Left renal cortex interstitium (tissue), 4 donors: ENCODE measurements around the gene DBN1. TPM values are rescaled to one million over a fixed set of nuclear protein-coding genes. Genes with fewer than 3 reads are reported as not detected.

Experiments used
- DNase-seq, 4 donors: peaks; one replicate each; pipeline ENCODE4 v3.0.0-alpha.2; 2013; ENCODE audit warnings: low read depth in 4 of 4, low spot score in 2 of 4, missing footprints in 1 of 4
- polyA plus RNA-seq, 4 donors: library from polyadenylated mRNA; unstranded; fragments of 120-200 nt; gene quantifications; one replicate each; pipeline ENCODE4 v1.2.1, GENCODE V29; 2013; ENCODE audit not compliant: insufficient read length in 4 of 4

Gene DBN1
- polyA plus RNA-seq, 4 donors, result 166 to 235 (median 214) TPM

DNA sequence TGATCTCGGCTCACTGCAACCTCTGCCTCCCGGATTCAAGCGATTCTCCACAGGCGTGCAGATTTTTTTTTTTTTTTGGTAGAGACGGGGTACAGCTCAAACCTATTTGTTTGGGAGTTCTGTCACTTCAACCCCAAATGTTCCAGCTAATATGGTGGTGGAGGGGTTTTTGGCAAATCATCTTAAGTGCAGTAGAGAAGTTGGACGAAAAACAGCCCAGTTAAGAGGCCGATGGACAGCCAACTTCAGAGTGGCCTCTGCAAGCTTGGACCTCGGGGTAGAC, 27.6 kb downstream of the DBN1 start:
- no peak for DNase-seq

DNA sequence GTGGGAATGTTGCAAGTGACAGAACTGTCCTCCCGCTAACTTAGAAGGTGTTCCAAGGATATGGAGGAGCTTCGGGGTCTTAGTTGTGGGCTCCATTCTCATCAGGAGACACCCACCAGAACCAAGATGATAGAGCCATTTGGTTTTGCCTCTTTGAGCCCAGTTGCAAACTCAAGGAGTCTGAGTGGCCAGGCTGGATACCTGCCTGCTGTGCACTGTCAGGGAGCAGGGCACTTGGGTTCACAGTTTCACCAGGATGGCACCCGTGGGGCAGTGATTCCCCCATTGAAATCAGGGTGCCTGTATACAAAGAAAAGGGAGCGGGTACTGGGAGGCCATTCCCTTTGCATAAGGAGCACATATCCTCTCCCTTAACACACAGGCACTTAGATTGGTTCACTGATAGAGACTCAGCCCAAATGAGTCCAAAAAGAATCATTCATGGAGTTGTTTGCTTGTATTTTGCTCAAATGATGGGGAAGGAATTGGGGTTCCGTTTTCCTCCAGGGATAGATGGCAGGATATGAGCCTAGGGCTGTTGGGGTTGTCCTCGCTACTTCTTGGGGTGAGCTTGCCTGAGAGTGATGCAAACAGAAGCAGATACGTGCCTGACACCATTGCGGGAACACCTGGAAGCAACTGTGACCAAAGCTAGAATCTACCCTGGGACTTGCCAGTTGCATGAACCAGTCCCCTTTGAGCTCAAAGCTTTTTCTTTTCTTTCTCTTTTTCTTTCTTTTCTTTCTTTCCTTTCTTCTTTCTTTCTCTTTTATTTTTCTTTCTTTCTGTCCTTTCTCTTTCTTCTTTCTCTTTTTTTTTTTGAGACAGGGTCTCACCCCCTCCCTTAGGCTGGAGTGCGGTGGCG, 28.1 kb downstream of the DBN1 start:
- DNase-seq, result no peak

DNA sequence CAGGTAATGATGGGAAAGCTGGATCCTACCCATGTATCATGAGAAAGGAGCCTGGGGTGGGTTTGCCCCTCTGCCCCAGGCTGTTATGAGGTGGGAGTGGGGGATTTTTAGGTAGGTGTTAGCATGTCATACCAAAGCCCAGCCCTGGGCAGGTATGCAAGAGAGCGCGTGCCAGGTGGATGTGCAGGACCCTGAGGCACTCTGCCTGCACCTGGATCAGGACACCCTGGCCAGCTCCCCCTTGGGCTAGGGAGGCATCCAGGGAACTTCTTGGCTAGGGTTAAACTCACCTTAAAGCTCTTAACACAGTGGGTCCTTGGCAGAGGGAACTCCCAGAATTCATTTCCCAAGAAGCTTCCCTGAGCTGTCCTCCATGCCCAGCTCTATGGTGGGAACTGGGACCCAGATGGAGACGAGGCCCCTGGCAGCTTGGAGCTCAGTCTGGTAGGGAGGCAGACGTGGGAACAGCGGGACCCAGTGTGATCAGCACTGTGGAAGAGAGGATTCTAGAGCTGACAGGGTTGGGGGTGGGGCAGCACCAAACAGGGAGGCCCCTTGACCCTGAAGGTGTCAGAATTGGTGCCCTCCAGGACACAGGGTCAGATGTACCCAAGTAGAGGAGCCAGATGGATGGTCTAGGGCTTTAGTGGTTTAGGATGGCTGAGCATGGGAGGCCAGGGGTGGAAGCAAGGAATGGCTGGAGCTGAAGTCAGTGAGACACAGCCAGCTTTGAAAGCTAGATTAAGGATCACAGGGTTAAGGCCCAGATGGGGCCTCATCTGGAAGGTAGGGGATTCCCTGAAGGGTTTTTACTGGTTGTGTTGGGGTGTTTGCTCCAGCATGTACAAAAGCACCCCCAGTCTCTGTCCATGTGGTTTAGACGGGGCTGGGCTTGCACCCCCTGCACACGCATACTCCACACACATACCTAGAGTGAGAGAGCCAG, 29.1 kb downstream of the DBN1 start:
- DNase-seq, result no peak

DNA sequence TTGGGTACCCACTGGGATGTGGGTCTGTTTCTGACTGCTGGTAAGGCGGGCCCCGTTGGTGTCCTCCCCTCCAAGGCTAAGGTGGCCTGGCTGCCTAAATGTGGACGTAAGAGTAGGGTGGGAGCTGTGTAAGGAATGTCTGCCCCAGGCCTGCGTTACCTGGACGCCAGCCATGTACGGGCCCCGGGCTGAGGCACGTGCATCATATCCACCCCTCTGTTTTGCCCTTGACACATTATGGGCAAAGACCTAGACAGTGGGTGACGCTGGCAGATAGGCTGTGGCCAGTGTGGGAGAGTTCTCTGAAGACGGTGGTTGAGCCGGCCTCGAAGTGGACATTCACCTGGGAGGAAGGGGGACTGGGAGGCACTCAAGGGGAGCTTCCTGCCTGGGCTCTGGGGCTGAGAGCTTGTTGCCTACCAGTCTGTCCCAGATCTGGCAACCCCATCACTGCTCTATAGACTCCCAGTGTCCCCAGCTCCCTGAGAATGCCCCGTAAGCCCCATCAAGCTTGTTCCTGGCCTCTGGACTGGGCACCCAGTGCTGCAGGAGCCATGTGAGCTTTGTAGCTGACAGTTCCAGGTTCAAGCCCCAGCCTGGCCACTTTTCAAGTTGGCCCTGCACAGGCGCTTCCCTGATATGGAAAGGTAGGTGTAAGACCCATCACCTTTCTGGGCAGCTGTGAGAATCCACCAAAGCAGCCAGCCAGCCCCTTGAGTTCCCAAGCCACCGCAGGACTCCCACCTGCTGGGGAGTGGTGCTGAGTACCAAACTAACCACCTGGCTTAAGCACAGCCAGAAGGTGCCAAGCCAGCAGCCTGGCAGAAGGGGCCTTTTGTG, 30.1 kb downstream of the DBN1 start:
- no peak for DNase-seq

DNA sequence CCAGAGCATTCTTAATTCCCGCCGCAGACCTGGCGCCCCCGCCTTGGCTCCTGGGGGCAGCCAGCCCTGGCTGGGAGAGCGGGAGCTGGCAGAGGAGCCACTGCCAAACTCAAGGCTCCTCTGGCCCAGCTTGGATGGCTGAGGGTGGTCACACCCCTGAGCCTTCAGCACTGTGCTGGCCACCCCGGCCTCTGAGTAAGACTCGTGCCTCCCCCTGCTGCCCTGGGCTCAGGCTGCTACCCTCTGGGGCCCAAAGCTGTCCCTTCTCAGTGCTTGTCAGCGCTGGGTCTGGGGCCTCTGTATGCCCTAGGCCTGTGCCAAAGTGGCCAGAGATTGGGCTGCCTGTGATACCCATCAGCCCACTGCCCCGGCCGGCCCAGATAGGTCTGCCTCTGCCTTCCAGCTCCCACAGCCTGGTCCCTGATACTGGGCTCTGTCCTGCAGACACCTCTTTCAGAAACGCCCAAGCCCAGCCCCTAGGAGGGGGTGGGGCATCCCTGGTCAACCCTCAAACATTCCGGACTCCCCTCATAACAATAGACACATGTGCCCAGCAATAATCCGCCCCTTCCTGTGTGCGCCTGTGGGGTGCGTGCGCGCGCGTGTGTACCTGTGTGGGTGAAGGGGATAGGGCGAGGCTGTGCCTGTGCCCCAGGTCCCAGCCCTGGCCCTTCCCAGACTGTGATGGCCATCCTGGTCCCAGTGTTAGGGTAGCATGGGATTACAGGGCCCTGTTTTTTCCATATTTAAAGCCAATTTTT, 31.2 kb downstream of the DBN1 start:
- DNase-seq, result no peak

DNA sequence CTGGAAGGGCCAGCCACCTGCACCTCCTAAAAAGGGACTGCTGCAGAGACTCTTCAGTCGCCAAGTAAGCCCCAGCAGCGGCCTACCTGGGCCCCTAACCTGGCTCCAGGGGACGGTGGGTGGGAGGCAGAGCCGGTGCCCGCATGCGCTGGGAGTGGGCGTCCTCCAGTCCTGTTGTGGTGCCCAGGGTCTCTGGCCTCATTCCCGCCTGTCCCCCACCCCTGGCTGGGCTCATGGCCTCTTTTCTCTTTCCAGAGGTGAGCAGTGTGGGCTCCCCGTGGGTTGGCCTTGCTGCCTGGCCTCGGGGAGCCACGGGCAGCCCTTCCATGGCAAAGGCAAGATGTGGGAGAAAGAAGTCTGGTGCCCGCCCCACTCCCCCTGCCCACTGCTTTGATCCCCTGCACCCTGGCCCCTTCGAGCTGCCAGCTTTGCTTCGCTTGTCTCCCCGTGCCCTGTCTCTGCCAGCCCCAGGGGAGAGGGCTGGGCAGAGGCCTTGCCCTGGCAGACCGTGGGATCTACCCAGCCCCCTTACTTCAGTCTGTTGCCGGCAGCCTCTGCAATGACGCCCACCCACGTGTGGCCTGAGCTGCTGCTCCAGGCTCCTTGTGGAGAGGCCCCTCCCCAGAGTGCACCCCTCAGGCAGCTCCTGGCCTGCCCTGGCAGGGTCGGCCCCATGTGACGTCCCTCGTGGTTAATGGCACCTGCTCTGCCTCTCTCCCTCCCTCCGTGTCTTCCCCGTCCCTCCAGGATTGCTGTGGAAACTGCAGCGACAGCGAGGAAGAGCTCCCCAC, 32.2 kb downstream of the DBN1 start:
- DNase-seq, result no peak

DNA sequence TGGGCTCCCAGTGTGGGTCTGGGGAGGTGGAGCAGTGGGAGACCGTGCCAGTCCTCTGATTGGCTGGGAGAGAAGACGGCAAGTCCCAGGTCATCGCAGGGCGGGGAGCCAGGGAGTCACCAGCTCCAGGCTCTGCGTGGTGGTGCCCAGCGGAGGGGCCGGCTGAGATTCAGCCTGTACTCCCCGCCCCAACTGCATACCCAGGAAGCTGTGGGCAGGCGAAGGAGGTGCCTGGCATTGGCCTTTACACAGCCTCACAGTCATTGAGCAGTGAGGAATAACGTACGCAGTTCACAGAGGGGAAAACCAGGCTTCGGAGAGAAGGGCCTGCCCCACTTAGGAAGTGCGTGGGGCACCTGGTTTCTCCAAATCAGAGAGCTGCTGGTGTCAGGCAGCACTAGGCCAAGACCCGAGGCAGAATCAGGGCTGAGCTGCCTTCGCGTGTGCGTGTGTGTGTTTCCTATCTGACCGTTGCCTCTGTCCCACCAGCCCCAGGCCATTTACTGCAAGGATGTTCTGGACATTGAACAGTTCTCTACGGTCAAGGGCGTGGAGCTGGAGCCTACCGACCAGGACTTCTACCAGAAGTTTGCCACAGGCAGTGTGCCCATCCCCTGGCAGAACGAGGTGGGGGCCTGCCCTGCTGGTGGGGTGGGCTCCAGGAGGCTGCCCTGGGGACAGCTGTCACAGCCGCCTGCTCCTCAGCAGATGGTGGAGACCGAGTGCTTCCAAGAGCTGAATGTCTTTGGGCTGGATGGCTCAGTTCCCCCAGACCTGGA, 33.0 kb downstream of the DBN1 start:
- no peak for DNase-seq

DNA sequence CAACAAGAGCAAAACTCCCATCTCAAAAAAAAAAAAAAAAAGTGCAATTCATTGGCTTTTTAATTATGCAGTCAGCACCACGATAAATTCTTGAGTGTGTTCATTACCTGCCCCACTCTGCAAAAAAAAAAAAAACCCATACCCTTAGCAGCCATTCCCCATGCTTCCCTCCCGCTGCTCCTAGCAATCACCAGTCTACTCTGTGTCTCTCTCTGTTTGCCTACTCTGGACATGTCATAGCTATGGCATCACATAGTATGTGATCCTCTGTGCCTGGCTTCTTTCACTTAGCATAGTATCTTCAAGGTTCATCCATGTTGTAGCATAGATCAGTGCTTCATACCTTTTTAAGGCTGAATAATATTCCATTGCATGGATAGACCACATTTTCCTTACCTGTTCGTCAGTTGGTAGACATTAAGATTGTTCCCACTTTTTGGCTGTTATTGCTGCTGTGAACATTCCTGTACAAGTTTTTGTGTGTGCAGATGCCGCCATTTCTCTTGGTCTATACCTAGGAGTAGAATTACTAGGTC, 33.8 kb downstream of the DBN1 start:
- no peak for DNase-seq

DNA sequence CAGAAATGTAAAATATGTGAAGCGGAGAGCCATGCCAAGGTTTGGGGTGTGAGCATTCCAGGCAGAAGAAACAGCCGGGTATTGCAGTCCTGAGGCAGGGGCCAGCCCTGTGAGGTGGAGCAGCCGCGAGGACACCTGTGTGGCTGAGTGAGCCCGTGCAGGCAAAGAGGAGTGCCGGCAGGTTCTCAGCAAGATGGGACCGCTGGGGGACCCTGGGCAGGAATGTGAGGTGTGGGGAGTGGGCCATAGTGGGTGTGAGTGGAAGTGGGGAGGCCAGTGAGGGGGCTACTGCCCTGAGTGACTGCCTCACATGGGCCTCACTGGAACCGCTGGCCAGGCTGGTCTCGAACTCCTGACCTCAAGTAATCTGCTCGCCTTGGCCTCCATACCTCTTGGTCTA, 35.0 kb downstream of the DBN1 start:
- no peak for DNase-seq

DNA sequence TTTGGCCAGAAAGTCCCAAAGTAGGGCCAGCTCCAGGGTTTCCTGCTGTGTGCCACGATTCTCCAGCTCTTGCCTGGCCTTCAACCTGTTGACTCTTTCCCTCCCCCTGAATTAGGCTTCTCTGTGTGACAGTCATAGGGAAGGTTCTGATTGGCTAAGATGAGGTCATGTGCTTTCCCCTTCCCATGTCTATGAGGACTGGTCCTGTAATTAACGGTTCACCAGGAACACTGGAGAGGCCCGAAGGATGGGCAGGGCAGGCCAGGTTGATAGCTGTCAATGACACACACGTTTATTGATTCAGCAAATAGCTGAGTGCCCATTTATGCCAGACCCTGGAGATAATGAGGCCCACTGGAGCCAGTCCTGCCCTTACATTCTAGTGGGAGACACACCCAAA, 35.8 kb downstream of the DBN1 start:
- no peak for DNase-seq

DNA sequence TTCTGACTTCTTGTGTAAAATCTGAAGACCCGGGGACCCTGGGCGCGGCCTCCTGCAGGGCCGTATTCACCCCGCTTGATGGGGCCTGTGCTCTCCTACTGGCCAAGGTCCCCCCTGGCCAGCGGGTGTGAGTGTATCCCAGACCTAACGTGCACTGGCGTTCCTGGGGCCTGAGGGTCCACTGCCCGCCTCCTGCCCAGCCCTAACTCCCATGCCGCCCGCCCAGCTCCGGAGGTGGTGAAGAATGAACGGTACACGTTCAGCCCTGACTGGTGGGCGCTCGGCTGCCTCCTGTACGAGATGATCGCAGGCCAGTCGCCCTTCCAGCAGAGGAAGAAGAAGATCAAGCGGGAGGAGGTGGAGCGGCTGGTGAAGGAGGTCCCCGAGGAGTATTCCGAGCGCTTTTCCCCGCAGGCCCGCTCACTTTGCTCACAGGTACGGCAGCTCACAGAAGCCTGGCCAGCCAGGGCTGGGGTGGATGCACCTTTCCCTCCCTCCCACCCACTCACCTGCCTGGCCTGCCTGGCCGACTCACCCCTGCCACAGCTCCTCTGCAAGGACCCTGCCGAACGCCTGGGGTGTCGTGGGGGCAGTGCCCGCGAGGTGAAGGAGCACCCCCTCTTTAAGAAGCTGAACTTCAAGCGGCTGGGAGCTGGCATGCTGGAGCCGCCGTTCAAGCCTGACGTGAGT, 37.4 kb downstream of the DBN1 start:
- no peak for DNase-seq

DNA sequence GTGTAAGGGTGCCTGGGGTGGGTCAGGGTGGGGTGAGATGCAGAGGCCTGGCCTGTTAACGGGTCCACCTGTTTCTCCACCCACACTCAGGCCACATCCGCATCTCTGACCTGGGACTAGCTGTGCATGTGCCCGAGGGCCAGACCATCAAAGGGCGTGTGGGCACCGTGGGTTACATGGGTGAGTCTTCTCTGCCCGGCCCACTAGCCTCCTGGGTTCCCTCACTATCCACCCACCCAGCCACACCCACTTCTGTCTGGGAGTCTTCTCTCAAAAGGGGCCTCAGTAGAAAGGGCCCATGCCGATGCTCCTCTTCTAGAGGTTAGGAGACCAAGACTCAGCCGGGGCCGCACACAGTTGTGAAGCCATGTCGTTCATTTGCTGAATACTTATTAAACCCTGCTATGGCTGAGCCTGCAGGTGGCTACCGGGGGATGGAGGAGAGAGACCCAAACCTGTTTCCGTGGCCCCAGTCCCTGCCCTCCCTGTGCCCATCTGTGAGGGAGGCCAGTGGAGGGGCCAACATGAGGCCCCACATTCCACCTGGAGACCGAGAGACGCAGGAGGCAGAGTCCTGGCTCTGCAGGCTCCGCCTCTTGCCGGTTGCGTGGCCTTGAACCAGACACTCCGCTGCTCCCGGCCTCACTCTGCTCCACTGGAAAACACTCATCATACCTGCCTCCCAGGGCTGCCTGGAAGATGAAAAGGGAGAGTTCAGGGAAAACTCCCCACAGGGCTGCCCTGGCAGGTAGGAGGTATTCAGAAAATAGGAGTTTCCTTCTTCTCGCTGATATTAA, 38.3 kb downstream of the DBN1 start:
- no peak for DNase-seq

DNA sequence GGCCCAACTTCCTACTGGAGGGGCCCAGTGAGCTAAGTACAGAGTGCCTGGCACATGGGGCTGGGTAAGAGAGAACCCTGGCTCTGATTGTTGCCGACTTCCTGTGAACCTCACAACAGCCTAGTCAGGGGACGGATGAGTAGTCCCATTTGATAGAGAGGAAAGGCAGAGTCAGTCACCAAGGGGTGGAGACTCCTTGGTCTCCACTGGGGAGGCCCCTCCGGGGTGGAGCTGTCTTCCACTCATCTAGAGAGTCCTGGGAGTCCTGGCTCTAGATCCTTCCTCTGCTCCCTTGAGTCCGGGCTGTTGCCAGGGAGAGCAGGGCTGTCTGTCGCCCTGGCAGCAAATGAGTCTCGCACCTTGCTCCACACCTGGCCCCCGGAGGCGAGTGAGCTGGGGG, 39.0 kb downstream of the DBN1 start:
- no peak for DNase-seq

DNA sequence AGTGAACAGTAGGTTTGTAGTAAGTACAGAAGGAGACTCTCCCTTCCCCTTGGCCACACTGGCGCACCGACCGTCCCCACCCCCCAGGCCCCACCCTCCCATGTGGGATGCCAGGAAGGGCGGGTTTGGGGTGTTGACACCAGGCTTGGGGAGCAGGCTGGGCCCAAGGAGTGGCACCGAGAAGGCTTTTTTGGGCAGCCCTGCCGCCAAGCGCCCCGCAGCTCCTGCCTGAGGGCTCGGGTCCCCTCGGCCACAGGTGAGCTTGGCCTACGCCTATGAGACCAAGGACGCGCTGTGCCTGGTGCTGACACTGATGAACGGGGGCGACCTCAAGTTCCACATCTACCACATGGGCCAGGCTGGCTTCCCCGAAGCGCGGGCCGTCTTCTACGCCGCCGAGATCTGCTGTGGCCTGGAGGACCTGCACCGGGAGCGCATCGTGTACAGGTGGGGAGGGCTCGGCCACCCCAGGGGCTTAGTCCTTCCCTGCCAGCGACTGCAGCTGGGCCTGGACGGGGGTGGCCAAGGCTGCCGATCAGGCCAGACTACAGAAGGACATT, 39.7 kb downstream of the DBN1 start:
- DNase-seq, result no peak

DNA sequence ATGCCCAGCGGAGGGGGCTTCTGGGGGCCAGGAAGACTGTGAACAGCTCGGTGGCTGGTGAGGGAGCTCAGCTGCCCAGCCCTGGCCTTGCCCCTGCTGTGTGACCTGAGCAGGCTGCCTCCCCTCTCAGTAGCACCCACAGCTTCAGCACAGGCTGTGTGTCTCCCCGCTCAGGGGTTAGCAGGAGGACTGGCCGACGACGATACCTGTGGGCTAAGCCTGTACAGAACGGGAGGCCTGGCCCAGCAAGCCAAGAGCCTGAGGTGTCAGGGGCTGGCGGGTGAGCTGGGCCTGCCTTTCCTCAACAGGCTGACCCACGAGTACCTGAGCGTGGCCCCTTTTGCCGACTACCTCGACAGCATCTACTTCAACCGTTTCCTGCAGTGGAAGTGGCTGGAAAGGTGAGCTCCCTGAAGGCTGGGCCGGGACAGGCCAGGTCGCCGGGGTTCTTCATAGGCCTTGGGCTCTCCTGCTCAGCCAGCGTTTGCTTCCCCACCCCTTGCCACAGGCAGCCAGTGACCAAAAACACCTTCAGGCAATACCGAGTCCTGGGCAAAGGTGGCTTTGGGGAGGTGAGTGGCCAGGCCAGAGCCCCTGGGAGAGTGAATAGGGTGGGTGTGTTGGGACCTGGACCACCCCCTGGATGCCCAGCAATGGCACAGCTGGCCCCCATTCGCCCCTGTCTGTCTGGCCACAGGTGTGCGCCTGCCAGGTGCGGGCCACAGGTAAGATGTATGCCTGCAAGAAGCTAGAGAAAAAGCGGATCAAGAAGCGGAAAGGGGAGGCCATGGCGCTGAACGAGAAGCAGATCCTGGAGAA, 40.4 kb downstream of the DBN1 start:
- DNase-seq, result no peak
